Left lung (tissue), 10 donors: Measurements from ENCODE around the gene ZNF609. TPM values are rescaled to one million over a fixed set of nuclear protein-coding genes. Genes with fewer than 3 reads are reported as not detected.

Experiments used
- ATAC-seq: fragments of 200-7000 bp; cut with Tn5 transposase; one replicate; pipeline ENCODE4 v1.9.1; 2020; ENCODE audit warnings: moderate library complexity
- DNase-seq, 4 donors: peaks; one replicate each; pipeline ENCODE4 v3.0.0-alpha.2; 2013 to 2020
- H3K27ac ChIP-seq, 2 donors: fragments of 200-600 bp; sonication (generic) in 1 of 2; one replicate each; pipeline versions ENCODE4 v1.5.0 to v1.8.0; 2020 to 2021
- H3K27me3 ChIP-seq, 2 donors: fragments of 200-600 bp; sonication (generic) in 1 of 2; one replicate each; pipeline versions ENCODE4 v1.5.0 to v1.8.0; 2020 to 2021
- H3K36me3 ChIP-seq, 2 donors: fragments of 200-600 bp; sonication (generic) in 1 of 2; one replicate each; pipeline versions ENCODE4 v1.5.0 to v1.8.0; 2020 to 2021
- H3K4me1 ChIP-seq, 2 donors: fragments of 200-600 bp; one replicate each; pipeline ENCODE4 v1.8.0; 2021
- H3K4me3 ChIP-seq, 2 donors: fragments of 200-600 bp; sonication (generic) in 1 of 2; one replicate each; pipeline versions ENCODE4 v1.5.0 to v1.8.0; 2020 to 2021; ENCODE audit warnings: mild to moderate bottlenecking in 1 of 2
- H3K9me3 ChIP-seq, 2 donors: fragments of 200-600 bp; sonication (generic) in 1 of 2; one replicate each; pipeline versions ENCODE4 v1.5.0 to v1.8.0; 2020 to 2021
- CTCF ChIP-seq, 2 donors: fragments of 200-600 bp; sonication (generic) in 1 of 2; IDR thresholded peaks; one replicate each; pipeline versions ENCODE4 v1.5.0 to v1.8.0; 2021; ENCODE audit warnings: antibody characterized with exemption in 2 of 2
- intact Hi-C, 2 donors: fragments of 100-400 bp; cut with DNase I; formaldehyde crosslinking; loops; one replicate each; pipeline versions ENCODE4 v1.11.2 to v1.14.2; 2022
- polyA plus RNA-seq, 6 donors: library from polyadenylated mRNA; unstranded; fragments of 120-200 nt; gene quantifications; one replicate each; pipeline ENCODE4 v1.2.1, GENCODE V29; 2013; ENCODE audit not compliant: insufficient read length in 6 of 6
- total RNA-seq, 2 donors: library from RNA; stranded (reverse); fragmentation: NEBNext Ultra II Directional; extraction: Animal tissue kit (Norgen Biotek cat#: 25700); gene quantifications; one replicate each; pipeline ENCODE4 v1.2.1, GENCODE V29; 2021
- donor health status: DM: no; HTN: yes; CAD: no.
- donor health status: DM: no; HTN: no; CAD: no.

ZNF609 gene
- total and polyA plus RNA-seq, 8 donors = 31.9 to 37.4 (median 36.7) TPM

DNA sequence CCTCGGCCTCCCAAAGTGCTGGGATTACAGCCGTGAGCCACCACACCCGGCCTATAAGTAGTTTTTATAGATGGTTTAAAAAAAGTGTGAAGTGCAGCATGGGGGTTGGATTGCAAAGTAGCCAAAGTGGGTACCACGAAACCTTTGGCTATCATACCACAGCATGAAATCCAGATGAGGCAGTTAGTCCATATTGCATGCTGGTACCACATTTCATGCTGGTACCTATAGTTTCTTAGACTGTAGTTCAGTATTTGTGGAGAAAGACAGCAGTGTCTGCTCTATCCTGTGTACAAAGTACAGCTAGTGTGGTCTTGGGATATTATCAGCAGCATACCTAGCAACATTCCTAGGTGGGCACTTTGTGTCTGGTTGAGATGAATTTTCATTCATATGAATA, 11.8 kb downstream of the ZNF609 start:
- TF ChIP-seq CTCF (IDR thresholded peaks at IDR 0.05) = no peak
- intact Hi-C loops = no loop called here

GRCh38 chr15:64474846-64475245, 14.5 kb downstream of the ZNF609 start:
- no peak for TF ChIP-seq CTCF (IDR thresholded peaks at IDR 0.05)
- Histone ChIP-seq H3K9me3 (no peaks in the 10 kb centered on the region), H3K4me3 (no peak overlapping the region), H3K27ac (no peak overlapping the region), H3K4me1 (peaks cover 0 to 8% of the 10 kb centered on the region in 2 donors), H3K27me3 (no peaks in the 10 kb centered on the region), H3K36me3 (peaks cover 0 to 2% of the 10 kb centered on the region in 2 donors)
- ATAC-seq (no peak), DNase-seq (no peak)
- intact Hi-C loops = no loop called here

More for the DNA sequence above, 11.8 kb downstream of the ZNF609 start:
- Histone ChIP-seq H3K4me3 (no peak overlapping the region), H3K27ac (no peak overlapping the region), H3K36me3 (peaks cover 0 to 2% of the 10 kb centered on the region in 2 donors), H3K27me3 (no peaks in the 10 kb centered on the region), H3K4me1 (peaks cover 0 to 5% of the 10 kb centered on the region in 2 donors), H3K9me3 (no peaks in the 10 kb centered on the region)
- no peak for DNase-seq
- no peak for ATAC-seq

DNA sequence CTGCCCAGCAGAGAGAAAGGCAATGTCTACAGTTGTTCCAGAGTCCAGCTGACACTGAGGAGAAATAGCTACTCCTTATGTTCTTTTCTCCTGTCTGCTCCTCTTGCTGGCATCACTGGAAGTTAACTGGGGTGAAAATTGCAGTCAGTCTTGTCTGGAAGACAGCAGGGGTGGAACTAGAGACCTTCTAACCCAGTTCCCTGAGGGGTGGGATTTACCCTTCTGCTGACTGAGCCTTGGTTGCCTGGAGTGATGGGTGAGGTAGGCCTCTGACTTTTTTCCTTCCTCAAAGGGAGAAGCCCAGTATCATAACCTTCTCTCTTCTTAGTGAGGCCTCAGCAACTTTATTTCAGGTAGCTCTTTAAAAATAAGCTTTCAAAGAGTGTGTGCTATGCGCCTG, 16.2 kb downstream of the ZNF609 start:
- DNase-seq = no peak
- peaks cover 0 to 12% of the 10 kb centered on the region in 2 donors for H3K4me1 ChIP-seq

DNA sequence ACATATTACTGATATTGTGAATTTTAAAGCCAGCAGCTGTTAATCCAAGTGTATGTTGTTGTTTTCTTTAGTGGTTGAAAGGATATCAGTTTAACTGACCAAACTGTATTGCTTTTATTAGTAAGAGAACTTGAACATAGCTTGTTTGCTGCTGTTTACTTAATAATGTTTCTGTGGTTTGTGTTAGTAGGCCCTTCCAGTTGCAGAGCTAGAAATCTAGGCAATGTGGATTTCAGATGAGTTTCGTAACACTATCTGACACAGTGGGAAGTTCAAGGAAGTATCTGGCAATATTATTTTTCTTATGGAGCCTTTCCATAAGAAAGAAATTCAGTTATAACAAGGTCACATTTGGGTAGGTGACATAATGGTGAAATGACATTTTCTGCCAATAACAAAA, 18.5 kb downstream of the ZNF609 start:
- Histone ChIP-seq H3K27ac (no peak overlapping the region), H3K9me3 (no peaks in the 10 kb centered on the region), H3K4me3 (no peak overlapping the region), H3K4me1 (peaks cover 0 to 12% of the 10 kb centered on the region in 2 donors), H3K36me3 (no peaks in the 10 kb centered on the region), H3K27me3 (no peaks in the 10 kb centered on the region)
- intact Hi-C loops = no loop called here
- DNase-seq = no peak
- ATAC-seq = peak; percentile 71
- TF ChIP-seq CTCF (IDR thresholded peaks at IDR 0.05) = no peak

More for the DNA sequence above, 16.2 kb downstream of the ZNF609 start:
- no peak for TF ChIP-seq CTCF (IDR thresholded peaks at IDR 0.05)
- H3K4me3 ChIP-seq = no peak overlapping the region
- intact Hi-C loops = no loop called here
- no peak for ATAC-seq
- no peaks in the 10 kb centered on the region for H3K27me3 ChIP-seq
- peaks cover 0 to under 1% of the 10 kb centered on the region in 2 donors for H3K36me3 ChIP-seq
- no peak overlapping the region for H3K27ac ChIP-seq
- no peaks in the 10 kb centered on the region for H3K9me3 ChIP-seq

DNA sequence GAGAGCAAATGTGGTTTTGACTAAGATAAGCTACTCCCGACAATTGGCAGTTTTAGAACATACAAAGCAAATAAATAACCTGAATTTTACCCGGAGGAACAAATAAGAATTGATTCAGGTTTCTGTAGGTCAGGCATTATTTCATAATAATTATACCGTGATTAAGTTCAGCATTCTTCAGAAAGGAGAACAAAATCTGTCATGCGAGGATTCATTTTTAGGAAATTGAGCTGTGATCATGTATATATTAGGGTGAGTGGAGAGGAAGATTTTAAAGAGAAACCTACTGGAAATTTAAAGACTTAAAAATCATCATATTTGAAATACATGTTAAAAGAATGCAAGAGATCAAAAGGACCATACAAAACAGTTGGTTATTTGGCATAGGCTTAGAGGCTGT, 20.5 kb downstream of the ZNF609 start:
- Histone ChIP-seq H3K4me3 (no peak overlapping the region), H3K9me3 (no peaks in the 10 kb centered on the region), H3K27me3 (no peaks in the 10 kb centered on the region), H3K36me3 (no peaks in the 10 kb centered on the region), H3K4me1 (peaks cover 0 to 12% of the 10 kb centered on the region in 2 donors), H3K27ac (no peak overlapping the region)
- TF ChIP-seq CTCF (IDR thresholded peaks at IDR 0.05) = no peak
- ATAC-seq (no peak), DNase-seq (no peak)
- intact Hi-C loops = no loop called here
